ENCODE measurements around the gene SF1.

GRCh38 chr11:64724863-64725532 lies 53.3 kb downstream of the SF1 start:
- TF ChIP-seq CTCF (conservative IDR thresholded peaks at IDR 0.05; ENCODE audit: low read length): no peak
- TF ChIP-seq EZH2phosphoT487 (IDR thresholded peaks at IDR 0.05; ENCODE audit: borderline replicate concordance, low read depth, low read length): no peak
